H1 (cell line): ENCODE results near the gene CTRL. TPM values are rescaled to one million over a fixed set of nuclear protein-coding genes. Genes with fewer than 3 reads are reported as not detected.

Experiments
- CTCF ChIA-PET: fragments of 300-600 bp; sonication (Branson Sonifier 250); formaldehyde crosslinking; loops from one replicate; lab custom pipeline; 2021; ENCODE audit not compliant: partially characterized antibody; lab: Charles Lee
- POLR2A ChIA-PET: fragments of 300-600 bp; sonication (Branson Sonifier 250); formaldehyde crosslinking; loops from one replicate; lab custom pipeline; 2021; ENCODE audit warnings: inconsistent platforms; ENCODE audit not compliant: partially characterized antibody; lab: Charles Lee
- DNase-seq, 2 experiments: peaks; one replicate each; pipeline versions ENCODE4 v3.0.0 to v3.0.0-alpha.2; 2010 to 2022; ENCODE audit warnings: low spot score in 2 of 2, low read depth in 1 of 2, mixed read lengths in 1 of 2
- FAIRE-seq: peaks from 2 replicates; lab custom pipeline; 2011; peaks lifted over from hg19 to GRCh38; lab: Jason Lieb, UNC
- H2AFZ ChIP-seq: 2 replicates; pipeline ENCODE4 v1.8.1; 2012; ENCODE audit warnings: low read length, inconsistent platforms
- H2AK5ac ChIP-seq: 2 replicates; pipeline ENCODE4 v1.6.1; 2013; ENCODE audit warnings: low read depth, low read length
- H2BK120ac ChIP-seq: replicated peaks from 2 replicates; pipeline ENCODE3; 2013; ENCODE audit warnings: low read depth, low read length, inconsistent platforms
- H2BK12ac ChIP-seq: 2 replicates; pipeline ENCODE4 v1.6.1; 2013; ENCODE audit warnings: low read depth, low read length
- H2BK15ac ChIP-seq: 2 replicates; pipeline ENCODE4 v1.6.1; 2013; ENCODE audit warnings: low read length
- H2BK20ac ChIP-seq: 2 replicates; pipeline ENCODE4 v1.6.1; 2013; ENCODE audit warnings: low read length
- H2BK5ac ChIP-seq: 2 replicates; pipeline ENCODE4 v1.6.1; 2013; ENCODE audit warnings: low read depth, low read length
- H3K14ac ChIP-seq: 2 replicates; pipeline ENCODE4 v1.6.1; 2013; ENCODE audit warnings: inconsistent platforms; ENCODE audit not compliant: insufficient read length
- H3K18ac ChIP-seq: 2 replicates; pipeline ENCODE4 v1.6.1; 2013; ENCODE audit warnings: low read length; ENCODE audit errors: extremely low read depth
- H3K23ac ChIP-seq: 2 replicates; pipeline ENCODE4 v1.6.1; 2013; ENCODE audit warnings: inconsistent platforms; ENCODE audit not compliant: insufficient read length
- H3K23me2 ChIP-seq: 2 replicates; pipeline ENCODE4 v1.6.1; 2013; ENCODE audit warnings: low read depth, low read length
- H3K27ac ChIP-seq: 2 replicates; pipeline ENCODE4 v1.6.1; 2011; ENCODE audit warnings: low read depth, low read length, inconsistent platforms
- H3K27me3 ChIP-seq, 4 experiments: replicated peaks in 1 of 4; 1 replicate in 1 of 4; 2 replicates in 3 of 4; pipeline versions ENCODE4 v1.6.1 to v1.8.1; 2011 to 2013; ENCODE audit warnings: low read length in 3 of 4, mild to moderate bottlenecking in 3 of 4, inconsistent platforms in 2 of 4, mixed read lengths in 2 of 4, moderate library complexity in 1 of 4; ENCODE audit not compliant: control insufficient read depth in 3 of 4, insufficient read depth in 3 of 4; ENCODE audit errors: extremely low read depth in 1 of 4
- H3K36me3 ChIP-seq, 4 experiments: 2 replicates each; pipeline versions ENCODE4 v1.6.1 to v1.8.1; 2011 to 2013; ENCODE audit warnings: mild to moderate bottlenecking in 4 of 4, low read length in 3 of 4, moderate library complexity in 2 of 4, control low read depth in 1 of 4, inconsistent platforms in 1 of 4; ENCODE audit not compliant: insufficient read depth in 4 of 4, control insufficient read depth in 2 of 4
- H3K4ac ChIP-seq: replicated peaks from 2 replicates; pipeline ENCODE3; 2013; ENCODE audit warnings: low read length, low read depth, mixed read lengths, inconsistent platforms; ENCODE audit not compliant: insufficient read length
- H3K4me1 ChIP-seq, 4 experiments: replicated peaks in 1 of 4; 1 replicate in 1 of 4; 2 replicates in 3 of 4; pipeline versions ENCODE4 v1.6.1 to v1.8.1; 2011 to 2013; ENCODE audit warnings: low read length in 3 of 4, inconsistent platforms in 2 of 4, mixed read lengths in 1 of 4; ENCODE audit not compliant: insufficient read depth in 4 of 4, control insufficient read depth in 3 of 4
- H3K4me2 ChIP-seq, 2 experiments: 2 replicates each; pipeline versions ENCODE4 v1.6.1 to v1.8.1; 2011 to 2013; ENCODE audit warnings: low read depth in 2 of 2, low read length in 2 of 2, control low read depth in 1 of 2, inconsistent platforms in 1 of 2, mild to moderate bottlenecking in 1 of 2; ENCODE audit not compliant: insufficient read depth in 1 of 2
- H3K4me3 ChIP-seq, 4 experiments: fragments of 200-600, 300-600 bp in 1 of 4; sonication (generic), shearing (Covaris generic), sonication (Bioruptor Twin) in 1 of 4; 2 replicates each; pipeline versions ENCODE4 v1.5.1 to v1.8.1; 2011 to 2016; ENCODE audit warnings: low read length in 4 of 4, low read depth in 3 of 4, control low read depth in 2 of 4, inconsistent platforms in 2 of 4, mild to moderate bottlenecking in 2 of 4, mixed read lengths in 1 of 4, moderate library complexity in 1 of 4; ENCODE audit not compliant: insufficient read depth in 2 of 4; ENCODE audit errors: extremely low read depth in 1 of 4
- H3K56ac ChIP-seq: replicated peaks from 2 replicates; pipeline ENCODE3; 2013; ENCODE audit warnings: low read depth, mild to moderate bottlenecking, mixed read lengths, low read length, inconsistent platforms; ENCODE audit not compliant: insufficient read length
- H3K79me1 ChIP-seq: 2 replicates; pipeline ENCODE4 v1.6.1; 2013; ENCODE audit warnings: low read depth, low read length, control low read depth
- H3K79me2 ChIP-seq, 2 experiments: 2 replicates each; pipeline versions ENCODE4 v1.6.1 to v1.8.1; 2012 to 2013; ENCODE audit warnings: low read length in 2 of 2, mild to moderate bottlenecking in 2 of 2, inconsistent platforms in 1 of 2; ENCODE audit not compliant: insufficient read depth in 2 of 2, control insufficient read depth in 1 of 2
- H3K9ac ChIP-seq, 4 experiments: replicated peaks in 1 of 4; 1 replicate in 1 of 4; 2 replicates in 3 of 4; pipeline versions ENCODE4 v1.6.1 to v1.8.1; 2011 to 2013; ENCODE audit warnings: low read depth in 3 of 4, low read length in 3 of 4, control low read depth in 2 of 4, mild to moderate bottlenecking in 2 of 4, moderate library complexity in 2 of 4, inconsistent platforms in 1 of 4; ENCODE audit errors: extremely low read depth in 1 of 4
- H3K9me3 ChIP-seq, 2 experiments: 2 replicates each; pipeline versions ENCODE4 v1.6.1 to v1.8.1; 2012 to 2013; ENCODE audit warnings: mild to moderate bottlenecking in 2 of 2, moderate library complexity in 2 of 2, control low read depth in 1 of 2, inconsistent platforms in 1 of 2, low read depth in 1 of 2, low read length in 1 of 2, mixed read lengths in 1 of 2; ENCODE audit not compliant: insufficient read depth in 2 of 2
- H4K20me1 ChIP-seq, 2 experiments: replicated peaks in 1 of 2; 2 replicates each; pipeline versions ENCODE3 to v1.8.1; 2011 to 2013; ENCODE audit warnings: inconsistent platforms in 2 of 2, low read length in 2 of 2, mild to moderate bottlenecking in 1 of 2; ENCODE audit not compliant: insufficient read depth in 2 of 2, control insufficient read depth in 1 of 2
- H4K5ac ChIP-seq: 2 replicates; pipeline ENCODE4 v1.6.1; 2013; ENCODE audit warnings: low read length, low read depth, mixed read lengths, inconsistent platforms; ENCODE audit not compliant: insufficient read length
- H4K8ac ChIP-seq: 2 replicates; pipeline ENCODE4 v1.8.0; 2013; ENCODE audit warnings: mild to moderate bottlenecking, moderate library complexity, low read length, inconsistent platforms; ENCODE audit not compliant: insufficient read depth; ENCODE audit errors: extremely low read depth
- H4K91ac ChIP-seq: replicated peaks from 2 replicates; pipeline ENCODE3; 2013; ENCODE audit warnings: low read length, mixed read lengths, inconsistent platforms; ENCODE audit not compliant: insufficient read length
- POU5F1 ChIP-seq: IDR thresholded peaks from 2 replicates; pipeline ENCODE4 v1.6.1; 2011; ENCODE audit warnings: low read depth, mild to moderate bottlenecking, low read length, moderate library complexity
- RBBP5 ChIP-seq: IDR thresholded peaks from 2 replicates; pipeline ENCODE4 v1.7.1; 2012; ENCODE audit warnings: low read depth, mild to moderate bottlenecking, inconsistent platforms, low read length, moderate library complexity, borderline replicate concordance
- RXRA ChIP-seq: IDR thresholded peaks from 2 replicates; pipeline ENCODE4 v1.6.1; 2011; ENCODE audit warnings: low read depth, mild to moderate bottlenecking, low read length, moderate library complexity; ENCODE audit not compliant: insufficient read depth
- SP4 ChIP-seq: IDR thresholded peaks from 2 replicates; pipeline ENCODE4 v1.6.1; 2012; ENCODE audit warnings: low read length, inconsistent platforms
- TAF1 ChIP-seq: IDR thresholded peaks from 2 replicates; pipeline ENCODE4 v1.6.1; 2011; ENCODE audit warnings: mild to moderate bottlenecking, low read depth, low read length
- TCF12 ChIP-seq: IDR thresholded peaks from 2 replicates; pipeline ENCODE4 v1.6.1; 2011; ENCODE audit warnings: low read depth, mild to moderate bottlenecking, low read length
- YY1 ChIP-seq: IDR thresholded peaks from 2 replicates; pipeline ENCODE4 v1.6.1; 2011; ENCODE audit warnings: low read depth, mild to moderate bottlenecking, low read length
- WGBS, 2 experiments: shearing (Covaris generic) in 1 of 2; methylation state at CpG; one replicate each; pipeline versions ENCODE4 v1.1.6 to v1.1.7; 2013 to 2015; ENCODE audit warnings: low lambda C conversion rate in 2 of 2, mixed read lengths in 2 of 2, inconsistent platforms in 1 of 2, low coverage in 1 of 2, missing lambda C conversion rate in 1 of 2; ENCODE audit not compliant: insufficient replicate concordance in 2 of 2, insufficient coverage in 1 of 2, insufficient read length in 1 of 2; ENCODE audit errors: extremely low coverage in 1 of 2, missing lambda C conversion rate in 1 of 2; 5-methylcytosine and 5-hydroxymethylcytosine counted together
- polyA plus RNA-seq, 7 experiments: library from polyadenylated mRNA; depleted of rRNA in 3 of 7; stranded (reverse) in 5 of 7; unstranded in 2 of 7; fragments of >200 nt in 5 of 7; fragments of 200-250 nt in 2 of 7; gene quantifications; 1 replicate in 5 of 7; 2 replicates in 1 of 7; 4 replicates in 1 of 7; pipeline versions ENCODE4 v1.2.1 to v1.2.3, GENCODE V29; 2011 to 2013; ENCODE audit warnings: missing spikeins in 2 of 7, mixed read lengths in 2 of 7
- total RNA-seq: library from RNA; stranded (reverse); fragmentation: NEBNext Ultra II Directional; extraction: Animal tissue kit (Norgen Biotek cat#: 25700); gene quantifications from 2 replicates; pipeline ENCODE4 v1.2.1, GENCODE V29; 2021
- TF ChIP-seq, protein P1 (sequence below): IDR thresholded peaks from 2 replicates; pipeline ENCODE4 v1.6.1; 2011; ENCODE audit warnings: low read length, improper control_type of control experiment
- TF ChIP-seq, protein P2 (sequence below): IDR thresholded peaks from 2 replicates; pipeline ENCODE4 v1.6.1; 2012; ENCODE audit warnings: inconsistent platforms

Gene CTRL
- total and polyA plus RNA-seq, 2 of the 8 experiments (the other 6 are each of a cell fraction or from before 2014, with no cell fraction given), result 1.7 to 4.2 TPM

DNA sequence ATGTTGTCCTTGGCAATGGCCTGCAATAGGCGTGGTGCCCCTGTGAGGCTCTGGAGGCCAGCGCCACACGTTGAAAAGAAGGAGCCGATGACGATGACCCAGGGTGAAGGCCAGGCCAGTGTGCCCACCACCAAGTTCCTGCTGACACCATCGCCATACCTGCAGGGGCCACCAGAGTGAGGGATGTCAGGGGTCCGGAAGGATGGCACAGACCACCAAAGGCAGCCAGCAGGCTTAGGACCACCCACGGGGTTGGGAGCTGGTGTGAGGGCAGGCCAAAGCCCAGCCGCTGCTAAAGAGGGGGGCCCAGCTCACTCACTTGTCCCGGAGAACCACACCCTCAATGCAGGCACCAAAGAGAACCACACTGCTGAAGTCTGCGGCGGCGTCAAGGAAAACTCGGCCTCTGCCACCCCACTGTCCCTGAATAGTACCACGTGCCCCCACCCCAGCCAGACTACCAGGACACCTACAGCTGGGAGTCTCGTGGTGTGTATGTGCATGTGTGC lies 18.7 kb upstream of the CTRL start:
- no peak overlapping the region for H3K4me2 ChIP-seq
- no peak overlapping the region for H3K9ac ChIP-seq
- no peak overlapping the region for H2BK5ac ChIP-seq
- no peaks in the 10 kb centered on the region for H3K27me3 ChIP-seq
- H4K5ac ChIP-seq, result no peak overlapping the region
- H2BK20ac ChIP-seq, result no peak overlapping the region
- H4K20me1 ChIP-seq, result peaks cover 7 to 32% of the 10 kb centered on the region in 2 experiments
- H2BK12ac ChIP-seq, result no peak overlapping the region
- H3K14ac ChIP-seq, result no peak overlapping the region
- H3K79me1 ChIP-seq, result no peaks in the 10 kb centered on the region; the same call in 1 of the 2 replicates
- H2AK5ac ChIP-seq, result no peak overlapping the region
- no peak for DNase-seq
- H3K23me2 ChIP-seq, result peaks cover 3% of the 10 kb centered on the region; the same call in 1 of the 2 replicates
- H4K91ac ChIP-seq, result no peak overlapping the region
- FAIRE-seq, result no peak
- H3K4me1 ChIP-seq, result no peaks in the 10 kb centered on the region
- WGBS, 2 experiments, result 97% methylated on average over 15 of the region's 16 CpGs; no CpG with 5 or more reads in 1 of the 2 experiments
- no peak overlapping the region for H2BK120ac ChIP-seq
- H3K36me3 ChIP-seq, result peaks cover 12 to 56% (median 28%) of the 10 kb centered on the region in 4 experiments
- no peak overlapping the region for H2AFZ ChIP-seq
- H3K4me3 ChIP-seq, result no peak overlapping the region
- POLR2A ChIA-PET, result interaction anchor here (1.0 to 8.5 kb wide), 4 partner anchors 11 to 79 kb away, joined by 3 to 47 read pairs (median 3); partner anchors contain the start of gene PSMB10
- H3K18ac ChIP-seq, result no peak overlapping the region
- H3K23ac ChIP-seq, result no peak overlapping the region
- no peak overlapping the region for H3K56ac ChIP-seq
- no peaks in the 10 kb centered on the region for H3K9me3 ChIP-seq
- no peak overlapping the region for H3K4ac ChIP-seq
- CTCF ChIA-PET, result interaction anchor here (1.0 to 2.6 kb wide), 3 partner anchors 9 to 91 kb away, joined by 3 to 19 read pairs (median 5); no protein-coding TSS in a partner anchor
- no peak overlapping the region; the same call in 1 of the 2 replicates for H4K8ac ChIP-seq
- no peak overlapping the region for H3K27ac ChIP-seq
- no peaks in the 10 kb centered on the region for H3K79me2 ChIP-seq
- H2BK15ac ChIP-seq, result no peak overlapping the region
- TF ChIP-seq TAF1, result no peak
- no peak for TF ChIP-seq POU5F1
- no peak for TF ChIP-seq SP4
- TF ChIP-seq RXRA, result no peak
- no peak for TF ChIP-seq YY1
- TF ChIP-seq, protein P1, sequence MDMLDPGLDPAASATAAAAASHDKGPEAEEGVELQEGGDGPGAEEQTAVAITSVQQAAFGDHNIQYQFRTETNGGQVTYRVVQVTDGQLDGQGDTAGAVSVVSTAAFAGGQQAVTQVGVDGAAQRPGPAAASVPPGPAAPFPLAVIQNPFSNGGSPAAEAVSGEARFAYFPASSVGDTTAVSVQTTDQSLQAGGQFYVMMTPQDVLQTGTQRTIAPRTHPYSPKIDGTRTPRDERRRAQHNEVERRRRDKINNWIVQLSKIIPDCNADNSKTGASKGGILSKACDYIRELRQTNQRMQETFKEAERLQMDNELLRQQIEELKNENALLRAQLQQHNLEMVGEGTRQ, result no peak
- no peak for TF ChIP-seq RBBP5
- TF ChIP-seq TCF12, result no peak
- TF ChIP-seq, protein P2, sequence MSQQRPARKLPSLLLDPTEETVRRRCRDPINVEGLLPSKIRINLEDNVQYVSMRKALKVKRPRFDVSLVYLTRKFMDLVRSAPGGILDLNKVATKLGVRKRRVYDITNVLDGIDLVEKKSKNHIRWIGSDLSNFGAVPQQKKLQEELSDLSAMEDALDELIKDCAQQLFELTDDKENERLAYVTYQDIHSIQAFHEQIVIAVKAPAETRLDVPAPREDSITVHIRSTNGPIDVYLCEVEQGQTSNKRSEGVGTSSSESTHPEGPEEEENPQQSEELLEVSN, result no peak
